ENCODE measurements around the gene C1orf21.

- TF ChIP-seq EZH2phosphoT487 (IDR thresholded peaks at IDR 0.05; ENCODE audit: borderline replicate concordance, low read depth) (no peak), CTCF (IDR thresholded peaks at IDR 0.05) (no peak), USF2 (IDR thresholded peaks at IDR 0.05; ENCODE audit: borderline replicate concordance, low read depth, low read length) (no peak), FOXM1 (IDR thresholded peaks at IDR 0.05; ENCODE audit: low read depth) (no peak), POLR2AphosphoS5 (IDR thresholded peaks at IDR 0.05; ENCODE audit: low read depth, low read length) (no peak), JUND (IDR thresholded peaks at IDR 0.05) (no peak), EP300 (IDR thresholded peaks at IDR 0.05; ENCODE audit: borderline replicate concordance in 1 of 2, low read depth in 1 of 2, low read length in 1 of 2) (no peak)
Observed at GRCh38 chr1:184649451-184649888, 262.6 kb downstream of the C1orf21 start.

All from SK-N-SH (cell line).